ENCODE data around the gene SYPL2.

DNA sequence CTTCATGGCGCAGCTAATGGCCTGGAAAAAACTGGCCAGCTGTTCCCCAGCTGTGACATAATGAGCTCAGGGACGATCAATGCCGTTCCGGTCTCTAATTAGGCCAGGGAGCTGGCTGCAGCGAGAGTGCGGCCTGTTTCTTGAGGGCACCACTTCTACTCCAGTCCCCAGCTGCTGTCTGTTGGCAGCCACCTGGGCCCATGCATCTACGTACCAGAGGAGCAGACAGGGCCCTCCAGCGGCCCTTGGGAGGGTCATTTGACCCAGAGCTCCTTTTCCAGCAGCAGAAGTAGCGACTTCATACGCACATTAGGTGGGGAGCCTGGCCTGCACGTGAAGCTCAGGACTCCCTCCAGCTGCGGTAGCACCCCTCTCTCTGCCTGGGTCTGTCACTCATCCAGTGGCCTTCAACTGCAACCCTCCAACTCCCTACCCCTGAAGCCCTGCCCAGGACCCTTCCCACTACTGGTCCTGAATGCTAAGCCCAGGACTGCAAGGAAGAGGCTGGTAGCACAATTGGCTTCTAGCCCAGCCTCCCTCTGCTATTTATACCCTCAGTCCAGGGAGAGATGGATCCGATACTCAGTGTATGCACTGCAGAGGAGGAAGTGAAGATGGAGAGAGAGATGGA is 64.2 kb downstream of the SYPL2 start:
- TF ChIP-seq, protein P1, sequence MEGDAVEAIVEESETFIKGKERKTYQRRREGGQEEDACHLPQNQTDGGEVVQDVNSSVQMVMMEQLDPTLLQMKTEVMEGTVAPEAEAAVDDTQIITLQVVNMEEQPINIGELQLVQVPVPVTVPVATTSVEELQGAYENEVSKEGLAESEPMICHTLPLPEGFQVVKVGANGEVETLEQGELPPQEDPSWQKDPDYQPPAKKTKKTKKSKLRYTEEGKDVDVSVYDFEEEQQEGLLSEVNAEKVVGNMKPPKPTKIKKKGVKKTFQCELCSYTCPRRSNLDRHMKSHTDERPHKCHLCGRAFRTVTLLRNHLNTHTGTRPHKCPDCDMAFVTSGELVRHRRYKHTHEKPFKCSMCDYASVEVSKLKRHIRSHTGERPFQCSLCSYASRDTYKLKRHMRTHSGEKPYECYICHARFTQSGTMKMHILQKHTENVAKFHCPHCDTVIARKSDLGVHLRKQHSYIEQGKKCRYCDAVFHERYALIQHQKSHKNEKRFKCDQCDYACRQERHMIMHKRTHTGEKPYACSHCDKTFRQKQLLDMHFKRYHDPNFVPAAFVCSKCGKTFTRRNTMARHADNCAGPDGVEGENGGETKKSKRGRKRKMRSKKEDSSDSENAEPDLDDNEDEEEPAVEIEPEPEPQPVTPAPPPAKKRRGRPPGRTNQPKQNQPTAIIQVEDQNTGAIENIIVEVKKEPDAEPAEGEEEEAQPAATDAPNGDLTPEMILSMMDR (IDR thresholded peaks at IDR 0.05), result no peak
- no peak for TF ChIP-seq POLR2A (IDR thresholded peaks at IDR 0.05)
- no peak for TF ChIP-seq POLR2AphosphoS5 (IDR thresholded peaks at IDR 0.05; ENCODE audit: insufficient read depth in 1 of 2, low read depth in 1 of 2)
